NCI-H226 (cell line): Measurements from ENCODE around the gene ZFR2.
"Not testable (repeated sequence)": the region's sequence is repeated elsewhere in the genome, so short reads cannot be mapped to it uniquely, and the experiment has no call there.

Experiments used
- DNase-seq: peaks from one replicate; pipeline ENCODE4 v3.0.0-alpha.2; 2015

ZFR2 gene

GRCh38 chr19:3770136-3770999, 98.5 kb downstream of the ZFR2 start:
- no peak for DNase-seq

GRCh38 chr19:3769494-3769893, 99.3 kb downstream of the ZFR2 start:
- DNase-seq: no peak

- no peak for DNase-seq
Measured at GRCh38 chr19:3768748-3769099, 100.1 kb downstream of the ZFR2 start.

- no peak for DNase-seq
Measured at GRCh38 chr19:3768015-3768747, 100.7 kb downstream of the ZFR2 start.

- DNase-seq: no peak
Measured at GRCh38 chr19:3767050-3767449, 101.8 kb downstream of the ZFR2 start.

- no peak for DNase-seq
Measured at GRCh38 chr19:3766520-3766919, 102.3 kb downstream of the ZFR2 start.

GRCh38 chr19:3765757-3766156, 103.1 kb downstream of the ZFR2 start:
- not testable (repeated sequence) for DNase-seq

GRCh38 chr19:3765121-3765520, 103.7 kb downstream of the ZFR2 start:
- no peak for DNase-seq

- DNase-seq: peak; percentile 96
Measured at GRCh38 chr19:3762501-3763459, 106.1 kb downstream of the ZFR2 start, which contains the start of gene MRPL54. Gene MRPL54, plus strand, starts transcription at chr19:3762682. Its CDS starts 19 bp downstream, at chr19:3762701.

GRCh38 chr19:3762130-3762473, 106.7 kb downstream of the ZFR2 start:
- no peak for DNase-seq

GRCh38 chr19:3761382-3762129, 107.3 kb downstream of the ZFR2 start, which contains the start of gene APBA3:
Gene APBA3, minus strand, starts transcription at chr19:3761692. Its CDS starts 1,428 bp downstream, at chr19:3760264.
- DNase-seq: peak; percentile 77

GRCh38 chr19:3760871-3761361, 107.9 kb downstream of the ZFR2 start:
- no peak for DNase-seq

GRCh38 chr19:3759482-3760254, 109.2 kb downstream of the ZFR2 start:
- no peak for DNase-seq

GRCh38 chr19:3758297-3758696, 110.5 kb downstream of the ZFR2 start:
- DNase-seq: not testable (repeated sequence)

GRCh38 chr19:3757705-3758104, 111.1 kb downstream of the ZFR2 start:
- not testable (repeated sequence) for DNase-seq
